ENCODE results near the gene LIAS.
"Not testable (repeated sequence)": the region's sequence is repeated elsewhere in the genome, so short reads cannot be mapped to it uniquely, and the experiment has no call there.

LIAS gene

GRCh38 chr4:39458505-39459300 lies at the start of gene LIAS, which contains the start of gene RPL9:
Gene LIAS, plus strand, starts transcription at chr4:39459056. Its CDS starts 62 bp downstream, at chr4:39459118.
Gene RPL9, minus strand, starts transcription at chr4:39458922. Its CDS starts 483 bp downstream, at chr4:39458439.
- DNase-seq (ENCODE audit: low read depth), result peak; percentile 87

DNA sequence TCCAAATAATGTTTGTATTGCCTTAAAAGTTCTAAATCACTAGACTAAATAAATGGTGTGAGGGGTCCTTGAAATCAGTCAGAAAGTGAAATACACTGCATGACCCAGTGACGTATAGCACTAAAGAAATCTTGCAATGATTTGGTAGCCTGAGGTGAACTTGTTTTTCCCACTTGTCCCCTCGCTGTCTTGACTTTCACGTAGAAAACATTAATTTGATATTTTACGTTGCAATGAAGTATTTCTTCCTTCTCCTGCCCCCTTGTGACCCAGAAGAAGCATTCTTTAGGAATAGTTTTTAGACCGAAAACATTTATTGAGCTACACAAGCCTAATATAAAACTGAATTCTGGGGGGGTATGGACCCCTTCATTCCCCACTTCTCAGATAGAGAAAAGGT lies 48.4 kb upstream of the LIAS start:
- no peak for DNase-seq (ENCODE audit: low read depth)

GRCh38 chr4:39411561-39411960 lies 47.3 kb upstream of the LIAS start:
- DNase-seq (ENCODE audit: low read depth), result not testable (repeated sequence)

GRCh38 chr4:39415678-39416283 lies 43.1 kb upstream of the LIAS start:
- no peak for DNase-seq (ENCODE audit: low read depth)

DNA sequence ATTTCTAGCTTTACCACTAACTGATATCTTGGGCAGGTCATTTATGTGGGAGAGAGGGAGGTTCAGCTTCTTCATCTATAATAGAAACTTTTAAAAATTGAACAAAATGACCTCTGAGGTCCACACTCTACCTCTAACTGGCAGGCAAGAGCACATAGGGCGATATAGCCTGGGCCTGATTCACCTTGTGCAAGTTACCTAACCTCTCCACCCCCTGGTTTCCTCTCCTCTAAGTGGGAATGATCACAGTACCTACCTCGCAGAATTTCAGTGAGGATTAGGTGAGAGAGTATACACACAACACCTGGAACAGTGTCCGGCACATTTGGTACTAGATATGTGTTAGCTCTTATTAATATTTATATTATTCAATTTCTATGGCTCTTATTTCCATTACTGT lies 36.6 kb upstream of the LIAS start:
- DNase-seq (ENCODE audit: low read depth), result no peak

GRCh38 chr4:39425297-39425696 lies 33.6 kb upstream of the LIAS start:
- not testable (repeated sequence) for DNase-seq (ENCODE audit: low read depth)

- no peak for DNase-seq (ENCODE audit: low read depth)
Observed at GRCh38 chr4:39426728-39427127, 32.1 kb upstream of the LIAS start.

DNA sequence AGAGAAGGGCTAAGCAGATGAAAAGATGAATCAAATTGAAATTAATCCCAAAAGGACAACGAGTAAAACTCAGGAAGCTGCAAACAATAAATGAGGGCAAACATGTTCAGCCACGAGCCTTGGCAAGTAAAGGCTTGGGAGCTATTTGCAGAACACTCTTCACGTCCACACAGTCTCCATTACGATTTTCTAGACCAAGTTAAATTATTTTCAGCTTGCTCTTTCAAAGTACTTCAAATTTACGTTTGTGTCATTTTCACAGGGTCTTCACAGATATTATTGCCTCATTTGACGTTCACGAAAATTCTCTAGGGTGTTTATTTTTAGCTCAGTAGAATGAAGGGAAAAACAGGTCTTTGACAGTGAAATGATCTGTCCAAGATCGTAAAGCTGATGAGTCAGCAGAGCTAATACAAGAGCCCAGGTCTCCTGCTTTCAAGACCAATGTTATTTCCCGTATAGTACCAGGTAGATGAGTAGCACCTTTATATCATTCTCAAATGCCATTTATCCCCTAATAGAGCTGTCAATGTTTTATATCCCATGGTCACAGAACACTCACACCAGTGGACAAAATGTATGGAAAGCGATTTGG lies 31.2 kb upstream of the LIAS start:
- no peak for DNase-seq (ENCODE audit: low read depth)

DNA sequence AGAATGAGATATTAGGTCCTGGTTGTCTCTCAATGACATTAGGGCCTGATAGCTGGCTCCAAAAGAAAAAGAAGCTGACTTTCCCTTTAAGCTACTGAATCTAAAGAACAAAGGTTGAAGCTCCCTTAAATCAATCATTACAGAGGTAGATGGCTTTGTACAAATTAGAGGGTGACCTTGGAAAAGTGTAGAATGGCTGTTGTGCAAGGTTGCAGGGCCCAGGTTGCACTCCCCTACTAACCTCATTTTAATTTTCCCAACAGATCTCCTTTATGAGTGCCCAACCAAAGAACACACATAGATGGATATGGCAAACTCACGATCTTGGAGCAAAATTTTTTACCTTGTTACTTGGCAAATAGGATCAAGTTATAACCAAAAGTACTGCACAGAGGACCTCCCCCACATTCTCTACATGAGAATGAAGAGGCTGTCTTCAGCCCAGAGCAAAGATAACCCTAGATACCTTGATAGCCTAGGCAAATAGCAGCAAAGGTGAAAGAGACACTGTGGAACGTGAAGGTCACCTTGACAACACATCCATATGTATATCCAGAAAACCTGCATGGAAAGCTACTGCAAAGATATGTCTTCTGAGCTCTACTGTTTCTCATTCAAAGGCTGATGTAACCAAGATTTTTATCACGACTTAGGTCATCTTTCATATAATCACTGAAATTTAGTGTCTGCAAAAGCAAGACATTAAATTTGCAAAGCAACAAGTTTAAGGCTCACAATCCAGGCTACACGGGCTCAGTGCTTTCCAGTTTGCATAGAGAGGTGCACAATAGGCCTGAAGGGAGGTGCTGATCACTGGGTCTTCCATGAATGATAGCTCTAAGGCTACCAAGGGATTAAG lies 29.2 kb upstream of the LIAS start:
- no peak for DNase-seq (ENCODE audit: low read depth)

- no peak for DNase-seq (ENCODE audit: low read depth)
Observed at GRCh38 chr4:39433878-39434492, 24.9 kb upstream of the LIAS start.

GRCh38 chr4:39435659-39436563 lies 22.9 kb upstream of the LIAS start:
- no peak for DNase-seq (ENCODE audit: low read depth)

DNA sequence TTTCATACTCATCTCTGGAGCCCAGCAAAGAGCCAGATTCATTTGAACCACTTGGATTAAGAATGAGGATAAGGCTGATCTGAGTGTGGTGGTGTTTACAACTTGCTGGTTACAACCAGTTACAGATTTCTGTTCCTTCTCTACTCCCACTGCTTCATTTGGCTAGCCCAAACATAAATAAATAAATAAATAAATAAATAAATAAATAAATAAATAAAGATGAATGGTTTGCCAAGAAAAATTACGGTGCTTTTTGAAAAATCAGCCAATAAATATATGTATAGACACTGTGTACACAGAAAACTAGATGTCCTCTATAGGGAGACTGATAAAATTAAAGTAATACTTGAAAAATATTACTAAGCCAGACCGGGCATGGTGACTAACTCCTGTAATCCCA lies 17.3 kb upstream of the LIAS start:
- DNase-seq (ENCODE audit: low read depth), result no peak

DNA sequence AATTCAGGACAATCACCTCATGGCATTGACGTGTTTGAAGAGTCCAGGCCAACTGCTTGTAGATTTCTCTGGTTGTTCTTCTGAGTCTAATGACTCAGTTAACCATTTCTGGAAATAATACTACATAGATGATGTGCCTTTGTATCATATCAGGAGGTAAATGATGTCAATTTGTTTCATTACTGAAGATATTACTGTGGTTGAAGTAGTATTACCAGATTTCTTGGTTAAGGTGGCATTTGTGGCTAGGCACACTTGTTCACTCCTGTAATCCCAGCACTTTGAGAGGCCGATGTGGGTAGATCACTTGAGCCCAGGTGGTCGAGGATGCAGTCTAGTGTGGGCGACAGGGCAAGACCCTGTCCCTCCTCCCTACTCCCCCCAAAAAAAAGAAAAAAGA lies 15.9 kb upstream of the LIAS start:
- DNase-seq (ENCODE audit: low read depth), result no peak

- DNase-seq (ENCODE audit: low read depth), result no peak
Observed at GRCh38 chr4:39446483-39446841, 12.4 kb upstream of the LIAS start.

DNA sequence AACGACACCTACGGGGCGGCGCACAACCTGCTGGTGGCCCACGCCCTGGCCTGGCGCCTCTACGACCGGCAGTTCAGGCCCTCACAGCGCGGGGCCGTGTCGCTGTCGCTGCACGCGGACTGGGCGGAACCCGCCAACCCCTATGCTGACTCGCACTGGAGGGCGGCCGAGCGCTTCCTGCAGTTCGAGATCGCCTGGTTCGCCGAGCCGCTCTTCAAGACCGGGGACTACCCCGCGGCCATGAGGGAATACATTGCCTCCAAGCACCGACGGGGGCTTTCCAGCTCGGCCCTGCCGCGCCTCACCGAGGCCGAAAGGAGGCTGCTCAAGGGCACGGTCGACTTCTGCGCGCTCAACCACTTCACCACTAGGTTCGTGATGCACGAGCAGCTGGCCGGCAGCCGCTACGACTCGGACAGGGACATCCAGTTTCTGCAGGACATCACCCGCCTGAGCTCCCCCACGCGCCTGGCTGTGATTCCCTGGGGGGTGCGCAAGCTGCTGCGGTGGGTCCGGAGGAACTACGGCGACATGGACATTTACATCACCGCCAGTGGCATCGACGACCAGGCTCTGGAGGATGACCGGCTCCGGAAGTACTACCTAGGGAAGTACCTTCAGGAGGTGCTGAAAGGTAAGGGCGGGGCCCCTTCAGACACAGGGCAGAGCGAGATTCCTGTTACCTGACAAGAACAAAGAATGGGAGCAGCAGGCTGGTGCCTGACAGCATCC lies 11.8 kb upstream of the LIAS start:
- no peak for DNase-seq (ENCODE audit: low read depth)

DNA sequence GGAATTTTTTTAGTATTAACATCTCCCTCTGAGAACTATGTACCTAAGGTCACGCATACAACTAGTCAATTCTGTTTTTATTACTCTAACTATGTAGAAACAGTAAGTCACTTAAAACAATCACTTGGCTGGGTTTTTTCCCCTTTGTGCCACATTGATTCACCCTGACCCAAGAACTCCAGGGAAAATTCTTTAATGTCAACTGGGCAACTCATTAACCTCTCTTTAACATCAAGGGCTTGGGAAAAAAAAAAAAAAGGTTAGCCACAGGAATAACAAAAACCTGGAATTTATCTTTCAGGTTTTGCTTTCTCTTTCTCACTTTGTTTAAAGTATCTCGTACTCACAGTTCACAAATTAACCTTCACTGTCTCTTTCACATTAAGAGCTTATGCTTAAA lies 8.2 kb upstream of the LIAS start:
- no peak for DNase-seq (ENCODE audit: low read depth)

DNA sequence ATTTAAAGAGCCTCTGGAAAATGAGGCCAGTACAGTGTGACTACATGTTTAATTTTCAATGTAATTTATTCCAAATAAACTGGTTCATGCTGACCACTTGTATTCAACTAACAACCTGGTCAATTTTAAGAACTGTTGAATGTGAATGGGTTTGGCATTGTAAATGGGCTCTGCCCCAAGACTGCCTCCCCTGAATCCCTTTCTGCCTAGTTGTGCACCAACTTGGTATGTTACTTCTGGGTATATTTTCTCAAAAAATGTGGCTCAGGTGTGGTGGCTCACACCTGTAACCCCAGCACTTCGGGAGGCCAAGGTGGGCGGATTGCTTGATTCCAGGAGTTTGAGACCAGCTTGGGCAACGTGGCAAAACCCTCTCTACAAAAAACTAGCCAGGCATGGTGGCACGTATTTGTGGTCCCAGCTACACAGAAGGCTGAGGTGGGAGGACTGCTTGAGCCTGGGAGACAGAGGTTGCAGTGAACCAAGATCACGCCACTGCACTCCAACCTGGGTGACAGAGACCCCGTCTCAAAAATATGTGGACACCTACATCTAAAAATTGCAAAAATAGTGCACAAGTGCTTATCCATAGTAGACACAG lies 7.3 kb upstream of the LIAS start:
- no peak for DNase-seq (ENCODE audit: low read depth)

- DNase-seq (ENCODE audit: low read depth), result no peak
Observed at GRCh38 chr4:39452153-39452859, 6.5 kb upstream of the LIAS start.
